Measurements from ENCODE around the gene LAMA3. TPM values are rescaled to one million over a fixed set of nuclear protein-coding genes. Genes with fewer than 3 reads are reported as not detected.

Gene LAMA3
- total RNA-seq, 1 donor from 2014 or later, result 69.8 TPM

GRCh38 chr18:23746851-23747250 lies 57.6 kb downstream of the LAMA3 start:
- no peak for DNase-seq (ENCODE audit: low read depth)
- TF ChIP-seq, protein P1, sequence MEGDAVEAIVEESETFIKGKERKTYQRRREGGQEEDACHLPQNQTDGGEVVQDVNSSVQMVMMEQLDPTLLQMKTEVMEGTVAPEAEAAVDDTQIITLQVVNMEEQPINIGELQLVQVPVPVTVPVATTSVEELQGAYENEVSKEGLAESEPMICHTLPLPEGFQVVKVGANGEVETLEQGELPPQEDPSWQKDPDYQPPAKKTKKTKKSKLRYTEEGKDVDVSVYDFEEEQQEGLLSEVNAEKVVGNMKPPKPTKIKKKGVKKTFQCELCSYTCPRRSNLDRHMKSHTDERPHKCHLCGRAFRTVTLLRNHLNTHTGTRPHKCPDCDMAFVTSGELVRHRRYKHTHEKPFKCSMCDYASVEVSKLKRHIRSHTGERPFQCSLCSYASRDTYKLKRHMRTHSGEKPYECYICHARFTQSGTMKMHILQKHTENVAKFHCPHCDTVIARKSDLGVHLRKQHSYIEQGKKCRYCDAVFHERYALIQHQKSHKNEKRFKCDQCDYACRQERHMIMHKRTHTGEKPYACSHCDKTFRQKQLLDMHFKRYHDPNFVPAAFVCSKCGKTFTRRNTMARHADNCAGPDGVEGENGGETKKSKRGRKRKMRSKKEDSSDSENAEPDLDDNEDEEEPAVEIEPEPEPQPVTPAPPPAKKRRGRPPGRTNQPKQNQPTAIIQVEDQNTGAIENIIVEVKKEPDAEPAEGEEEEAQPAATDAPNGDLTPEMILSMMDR (conservative IDR thresholded peaks at IDR 0.05; ENCODE audit: low read depth, low read length), result no peak
- H3K4me3 ChIP-seq (ENCODE audit: low read depth, low read length), result no peak overlapping the region

DNA sequence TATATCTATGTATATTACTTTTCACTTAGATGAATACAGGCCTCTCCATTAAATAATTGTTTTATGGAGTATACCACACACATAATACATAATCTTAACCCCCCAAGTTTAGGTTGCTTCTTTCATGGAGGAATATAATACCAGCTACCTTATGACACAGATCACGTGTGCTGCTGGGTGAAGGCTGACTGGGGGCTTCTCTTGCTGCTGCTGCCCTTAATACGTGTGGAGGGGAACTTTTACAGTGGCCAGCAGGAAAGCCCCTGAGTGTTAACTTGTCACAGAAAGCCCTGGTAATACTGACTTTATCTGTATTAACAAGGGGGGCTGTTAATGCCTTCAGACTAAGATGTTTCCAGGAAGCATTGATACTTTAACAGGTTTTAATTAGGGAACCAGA lies 63.1 kb downstream of the LAMA3 start:
- TF ChIP-seq, protein P1 (conservative IDR thresholded peaks at IDR 0.05; ENCODE audit: low read depth, low read length), result no peak
- no peak for DNase-seq (ENCODE audit: low read depth)
- H3K4me3 ChIP-seq (ENCODE audit: low read depth, low read length), result no peak overlapping the region

- no peak for DNase-seq (ENCODE audit: low read depth)
- TF ChIP-seq, protein P1 (conservative IDR thresholded peaks at IDR 0.05; ENCODE audit: low read depth, low read length), result no peak
- H3K4me3 ChIP-seq (ENCODE audit: low read depth, low read length), result no peak overlapping the region
Measured at GRCh38 chr18:23752796-23753195, 63.5 kb downstream of the LAMA3 start.

GRCh38 chr18:23756590-23757436 lies 67.6 kb downstream of the LAMA3 start:
- no peak for DNase-seq (ENCODE audit: low read depth)
- TF ChIP-seq, protein P1 (conservative IDR thresholded peaks at IDR 0.05; ENCODE audit: low read depth, low read length), result no peak
- no peak overlapping the region for H3K4me3 ChIP-seq (ENCODE audit: low read depth, low read length)

- H3K4me3 ChIP-seq (ENCODE audit: low read depth, low read length), result no peak overlapping the region
- TF ChIP-seq, protein P1 (conservative IDR thresholded peaks at IDR 0.05; ENCODE audit: low read depth, low read length), result no peak
- no peak for DNase-seq (ENCODE audit: low read depth)
Measured at GRCh38 chr18:23757437-23757733, 68.1 kb downstream of the LAMA3 start.

GRCh38 chr18:23758281-23758680 lies 69.0 kb downstream of the LAMA3 start:
- DNase-seq (ENCODE audit: low read depth), result no peak
- H3K4me3 ChIP-seq (ENCODE audit: low read depth, low read length), result no peak overlapping the region
- TF ChIP-seq, protein P1 (conservative IDR thresholded peaks at IDR 0.05; ENCODE audit: low read depth, low read length), result no peak

GRCh38 chr18:23761941-23762340 lies 72.7 kb downstream of the LAMA3 start:
- H3K4me3 ChIP-seq (ENCODE audit: low read depth, low read length), result no peak overlapping the region
- TF ChIP-seq, protein P1 (conservative IDR thresholded peaks at IDR 0.05; ENCODE audit: low read depth, low read length), result no peak
- DNase-seq (ENCODE audit: low read depth), result no peak
